GM21576 (cell line): ENCODE data around the gene NOTCH1.
A peak's percentile ranks its signal among the peaks of the same experiment; 100 is the strongest.

ENCODE experiments used
- ATAC-seq: cut with Tn5 transposase; IDR thresholded peaks from one replicate; pipeline ENCODE4 v1.9.1; 2021; ENCODE audit warnings: mild to moderate bottlenecking, moderate library complexity; ENCODE audit not compliant: unreplicated experiment

Gene NOTCH1

DNA sequence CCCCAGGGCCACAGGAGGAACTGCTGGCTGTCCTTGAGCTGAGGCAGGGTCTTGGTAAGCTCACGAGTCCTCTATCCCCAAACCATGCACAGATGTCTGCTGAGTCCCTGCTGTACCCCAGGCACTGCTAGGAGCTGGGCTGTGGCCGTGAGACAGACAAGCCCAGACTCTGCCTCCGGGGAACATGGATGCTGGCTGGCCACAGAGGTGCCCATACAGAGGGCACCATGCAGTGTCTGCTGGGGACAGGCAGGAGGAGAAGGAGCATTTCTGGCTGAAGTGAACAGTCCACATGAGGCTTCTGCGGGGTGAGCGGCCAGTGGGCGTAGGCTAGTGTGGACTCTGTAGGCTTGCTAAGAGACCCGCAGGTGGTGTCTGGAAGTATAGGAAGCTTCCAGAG is 58.2 kb downstream of the NOTCH1 start:
- ATAC-seq: no peak

DNA sequence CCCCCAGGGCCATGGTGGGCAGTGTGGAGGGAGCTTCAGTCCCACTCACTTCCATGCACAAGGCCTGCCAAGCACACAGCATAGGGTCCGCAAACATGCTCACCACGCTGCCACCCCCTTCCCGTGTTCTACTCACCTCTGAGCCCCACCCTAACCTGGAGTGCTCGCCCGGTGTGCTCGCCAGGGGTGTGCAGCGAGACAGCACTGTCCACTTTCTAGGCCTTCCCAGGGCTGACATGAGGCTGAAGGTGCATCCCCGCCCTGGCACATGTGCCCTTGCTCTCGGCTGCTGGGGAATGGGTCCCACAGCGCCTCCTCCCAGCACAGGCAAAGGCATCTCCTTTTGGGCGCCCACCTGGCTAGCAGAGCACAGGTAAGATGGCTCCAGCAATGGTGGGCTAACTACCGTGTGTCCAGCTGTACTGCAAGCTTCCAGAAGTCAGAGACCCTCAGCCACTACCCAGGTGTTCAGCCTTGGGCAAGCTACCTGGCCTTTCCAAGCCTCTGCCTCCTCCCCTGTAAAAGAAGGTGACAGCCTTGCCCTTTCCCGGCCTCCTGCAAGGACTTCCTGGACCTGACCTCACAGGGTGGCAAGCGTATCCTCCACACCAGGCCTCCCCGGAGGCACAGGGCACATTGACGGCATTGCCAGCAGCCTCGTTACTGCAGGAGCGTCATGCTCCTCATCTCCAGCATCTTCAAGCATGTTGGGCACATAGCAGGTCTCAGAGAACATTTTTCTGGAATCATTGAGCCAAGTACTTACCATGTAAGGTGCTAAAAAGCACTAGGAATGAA is 58.8 kb downstream of the NOTCH1 start:
- ATAC-seq: no peak

DNA sequence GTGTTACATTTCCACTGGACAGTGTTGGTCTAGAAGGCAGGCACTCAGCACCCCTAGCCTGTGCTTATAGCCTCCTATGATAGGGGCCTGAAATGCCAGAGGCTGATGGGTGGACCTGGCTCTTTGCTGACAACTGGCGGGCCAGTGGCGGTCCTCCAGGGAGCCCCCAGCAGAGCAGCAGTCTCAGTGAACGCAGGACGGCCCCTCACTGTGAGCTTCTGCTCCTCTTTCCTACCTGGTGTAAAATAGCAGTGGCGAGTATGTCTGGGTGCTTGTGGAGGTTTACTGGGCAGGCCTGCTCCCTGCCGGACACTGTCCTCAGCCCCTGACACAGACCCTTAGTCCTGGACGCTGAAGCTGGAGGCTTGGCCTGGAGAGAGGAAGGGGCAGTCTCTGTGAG is 59.7 kb downstream of the NOTCH1 start:
- ATAC-seq: no peak

DNA sequence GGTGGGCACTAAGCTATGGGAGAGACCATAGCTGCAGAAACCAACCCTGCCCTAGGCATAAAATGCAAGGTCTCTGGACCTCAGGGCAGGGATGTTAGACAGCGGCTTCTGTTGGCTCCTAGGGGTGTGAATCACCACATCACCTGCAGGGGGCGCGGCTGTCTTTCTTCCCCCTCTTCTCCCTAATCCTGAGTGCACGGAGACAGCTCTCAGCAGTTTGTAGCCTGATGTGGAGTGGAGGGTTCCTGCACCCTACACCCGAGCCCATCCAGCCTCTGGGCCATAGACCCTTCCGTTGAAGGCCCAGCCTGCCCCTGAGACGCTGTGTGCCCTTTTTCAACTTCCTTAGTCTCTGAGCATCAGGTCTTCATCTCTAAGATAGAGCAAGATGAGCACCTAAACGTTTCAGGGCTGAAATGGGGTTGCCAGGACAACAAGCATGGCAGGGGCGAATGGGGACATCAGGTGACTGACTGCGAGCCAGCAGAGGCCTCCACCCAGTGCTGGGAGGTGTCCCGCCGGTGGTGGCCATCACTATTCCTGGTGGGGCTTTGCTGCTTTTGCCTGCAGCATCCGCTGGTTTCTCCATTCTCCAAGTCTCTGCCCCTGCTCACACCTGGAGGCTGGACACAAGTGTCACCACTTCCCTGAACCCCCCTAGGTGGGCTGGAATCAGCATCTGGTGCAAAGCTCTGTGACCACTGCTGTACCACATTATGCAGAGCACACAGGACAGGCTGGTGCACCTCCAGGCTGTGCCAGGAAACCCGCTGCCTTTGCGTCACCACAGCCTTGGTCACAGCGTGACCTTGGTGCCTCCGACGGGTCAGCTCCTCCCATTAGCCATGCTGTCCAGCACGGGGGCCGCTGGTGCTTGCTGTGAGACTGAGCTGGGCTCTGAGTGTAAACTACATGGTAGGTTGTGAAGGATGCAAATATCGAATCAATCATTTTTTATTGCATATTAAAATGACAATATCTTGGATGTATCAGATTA is 60.5 kb downstream of the NOTCH1 start:
- no peak for ATAC-seq

DNA sequence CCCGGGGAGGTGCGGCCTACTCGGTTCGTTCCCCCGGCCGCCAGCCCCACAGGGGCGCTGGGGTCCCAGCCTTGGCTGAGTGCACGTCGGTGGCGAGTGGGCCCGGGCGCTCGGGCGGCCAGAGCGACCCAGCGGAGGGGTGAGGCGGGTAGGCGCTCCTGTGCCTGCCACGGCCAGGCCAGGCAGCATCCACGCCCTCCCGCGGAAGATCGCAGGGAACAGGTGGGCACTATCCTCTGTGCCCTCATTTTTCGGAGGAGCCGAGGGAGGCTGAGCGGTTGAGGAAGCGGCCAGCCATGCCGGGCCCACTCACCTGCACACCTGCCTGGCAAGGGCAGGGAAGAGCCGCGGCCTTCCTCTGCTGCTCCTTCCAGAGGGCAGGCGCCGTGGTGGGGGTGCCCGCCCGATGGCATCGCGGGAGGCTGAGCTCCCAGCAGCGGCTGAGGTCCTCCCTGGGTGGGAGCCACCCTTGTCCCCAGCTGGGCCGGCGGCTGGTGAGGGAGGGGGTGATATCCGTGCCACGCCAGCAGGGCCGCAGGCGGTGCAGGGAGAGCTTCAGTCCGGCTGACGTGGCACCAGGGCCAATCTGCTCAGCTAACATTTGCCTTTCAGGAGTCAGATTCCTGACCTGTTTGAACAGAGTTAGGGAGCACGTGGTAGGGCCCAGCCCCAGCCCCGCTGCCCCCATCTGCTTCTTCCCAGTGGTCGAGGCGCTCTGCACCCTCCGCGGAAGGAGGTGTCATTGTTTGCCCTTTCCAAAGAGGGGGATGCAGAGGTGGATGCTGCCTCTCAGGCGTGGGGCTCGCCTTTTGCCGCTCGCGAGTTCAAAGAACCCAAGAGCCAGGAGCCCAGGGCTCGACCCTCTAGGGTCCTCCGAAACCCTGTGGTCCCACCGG is 61.4 kb downstream of the NOTCH1 start:
- ATAC-seq: no peak

DNA sequence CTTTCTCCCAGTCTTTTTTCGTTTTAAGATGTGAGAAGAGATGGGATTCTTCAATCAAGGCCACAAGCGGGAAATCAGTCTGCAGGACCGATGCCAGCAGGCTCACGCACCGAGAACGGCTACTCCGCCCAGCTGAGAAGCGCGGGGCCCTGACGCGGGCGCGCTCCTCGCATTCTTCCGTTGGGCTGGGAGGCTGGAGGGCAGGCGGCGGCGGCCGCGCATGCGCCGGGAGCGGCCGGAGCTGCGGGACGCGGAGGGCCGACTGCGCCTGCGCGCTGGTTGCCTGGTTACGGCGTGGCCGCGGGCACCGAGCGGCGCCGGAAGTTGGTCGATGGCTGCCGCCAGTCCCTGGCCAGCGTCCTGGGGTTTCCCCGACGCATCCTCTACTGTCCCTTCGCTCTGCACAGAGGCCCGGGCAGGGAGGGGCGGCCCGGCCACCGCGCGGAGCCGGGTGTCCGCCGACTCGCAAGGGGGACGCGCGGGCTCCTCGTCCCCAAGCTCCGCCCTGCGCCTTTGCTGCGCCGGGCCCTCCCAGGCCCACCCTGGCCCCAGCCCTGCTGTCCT is 62.2 kb downstream of the NOTCH1 start:
- peak; percentile 57 for ATAC-seq

DNA sequence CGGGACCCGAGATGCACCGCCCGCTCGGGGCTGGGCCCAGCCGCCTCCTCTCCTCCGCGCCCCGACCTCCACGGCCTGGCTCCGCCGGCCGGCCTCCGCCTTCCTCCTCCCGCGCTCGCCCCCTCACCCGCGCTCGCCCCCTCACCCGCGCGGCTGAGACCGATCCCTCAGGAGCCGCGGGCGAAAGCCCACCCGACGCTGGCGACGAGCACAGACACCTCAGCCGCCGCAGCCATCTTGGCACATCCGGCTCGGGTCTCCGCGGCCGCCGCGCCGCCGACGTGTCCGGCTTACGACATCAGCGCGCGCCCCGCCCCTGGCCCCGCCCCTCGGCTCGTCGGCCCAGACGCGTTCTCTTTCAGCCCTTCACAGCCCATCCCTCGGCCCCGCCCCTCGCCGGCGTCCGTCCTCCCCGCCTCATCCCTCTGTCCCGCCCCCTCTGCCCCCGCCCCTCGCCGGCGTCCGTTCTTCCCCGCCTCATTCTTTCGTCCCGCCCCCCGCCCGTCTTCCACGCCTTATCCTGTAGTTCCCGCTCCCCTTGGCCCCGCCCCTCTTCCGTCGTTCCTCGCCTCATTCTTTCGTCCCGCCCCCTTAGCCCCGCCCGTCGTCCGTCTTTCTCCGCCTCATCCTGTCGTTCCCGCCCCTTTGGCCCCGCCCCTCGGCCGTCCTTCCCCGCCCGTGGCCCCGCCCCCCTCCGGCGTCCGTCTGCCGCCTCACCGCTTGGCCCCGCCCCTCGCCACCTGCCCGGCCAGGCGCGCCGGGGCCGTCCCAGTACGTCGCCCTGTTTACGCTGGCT is 62.9 kb downstream of the NOTCH1 start, which contains the start of gene SEC16A:
Gene SEC16A, minus strand, starts transcription at position 248 of the 796 bp plus-strand sequence. CDS start 5,425 bp downstream, outside the sequence.
- ATAC-seq: peak; percentile 47

DNA sequence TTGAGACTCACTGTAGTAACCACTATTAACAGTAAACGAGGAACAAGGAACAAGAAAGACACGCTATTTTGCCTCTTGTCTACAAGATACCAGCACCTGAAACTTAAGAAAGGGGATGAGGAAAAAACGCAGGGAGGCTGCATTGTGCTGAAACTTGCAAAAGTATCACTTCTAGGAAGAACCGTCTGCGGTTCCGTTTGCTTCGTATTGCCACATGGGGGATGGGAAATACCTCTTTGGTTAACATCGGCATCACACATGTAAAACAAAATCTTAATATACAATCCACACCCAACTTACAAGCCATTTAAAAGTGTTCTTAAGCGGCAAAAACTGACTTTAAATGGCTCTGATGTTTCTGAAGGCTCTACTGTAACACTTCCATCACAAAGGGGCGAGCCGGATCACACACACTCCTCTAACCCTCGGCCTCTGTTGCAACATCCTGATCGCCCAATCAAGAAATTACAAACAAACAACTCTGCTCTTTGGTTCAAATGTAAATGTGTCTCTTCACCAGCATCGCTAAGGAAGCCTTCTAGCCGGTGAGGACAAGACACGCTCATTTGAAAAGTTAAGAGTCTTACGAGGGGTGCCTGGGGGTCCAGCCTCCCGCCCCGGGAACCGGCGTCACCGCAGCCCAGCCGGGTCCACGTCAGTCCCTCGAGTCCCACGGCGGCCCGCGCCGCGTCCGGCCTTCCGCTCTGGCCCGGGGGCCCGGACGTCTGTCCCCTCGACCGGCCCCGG is 63.6 kb downstream of the NOTCH1 start:
- ATAC-seq: no peak

DNA sequence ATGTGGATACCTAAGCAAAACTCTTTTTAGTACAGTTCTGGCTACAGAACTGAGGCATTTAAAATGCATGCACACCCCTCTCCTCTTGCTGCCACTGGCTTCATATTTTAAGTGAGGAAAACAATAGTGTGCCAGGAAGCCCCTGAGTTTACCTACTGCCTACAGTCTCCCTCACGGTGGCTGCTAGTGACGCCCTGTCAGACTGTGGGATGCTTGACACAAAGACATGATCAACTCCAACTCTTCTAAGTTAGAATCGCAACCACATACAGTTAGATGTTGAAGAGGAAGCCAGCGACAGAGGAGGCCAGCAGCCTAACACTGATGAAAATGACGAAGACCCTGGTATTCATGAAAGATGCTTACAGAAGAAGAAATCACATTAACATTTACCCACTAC is 64.3 kb downstream of the NOTCH1 start:
- no peak for ATAC-seq

DNA sequence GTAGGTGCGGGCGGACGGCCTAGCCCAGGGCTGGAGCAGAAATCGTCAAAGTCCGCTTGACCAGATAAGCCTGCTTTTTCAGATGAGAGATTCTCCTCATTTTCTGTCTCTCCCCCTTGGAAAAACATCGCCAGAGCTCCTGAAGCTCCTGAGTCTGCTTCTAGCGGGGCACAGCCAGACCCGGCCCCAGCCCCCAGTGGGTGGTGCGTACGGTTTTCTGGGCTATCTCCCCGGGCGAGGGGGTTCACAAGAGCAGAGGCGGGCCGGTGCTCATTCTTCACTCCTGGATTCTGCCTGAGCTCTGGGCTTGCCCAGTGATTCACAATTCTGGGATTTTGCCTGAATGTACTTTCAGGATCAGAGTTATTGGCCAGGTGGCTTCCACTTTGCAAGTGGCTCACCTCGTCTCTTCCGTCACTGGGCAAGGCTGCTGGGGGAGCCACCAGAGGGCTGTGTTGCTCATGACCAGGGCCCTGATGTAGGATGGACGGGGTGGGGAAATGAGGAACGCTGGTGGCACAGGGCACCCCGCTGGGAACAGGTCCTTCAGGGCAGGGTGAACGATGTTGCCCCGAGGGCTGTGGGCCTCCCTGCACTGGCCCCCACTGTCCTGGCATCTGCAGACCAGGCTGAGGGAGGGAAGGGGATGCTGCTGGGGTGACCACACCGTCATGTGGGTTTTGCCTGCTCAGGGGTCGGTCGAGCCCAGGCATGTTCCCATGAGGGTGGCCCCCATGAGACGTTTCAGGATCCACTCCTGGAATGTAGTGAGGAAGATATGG is 69.3 kb downstream of the NOTCH1 start:
- no peak for ATAC-seq

DNA sequence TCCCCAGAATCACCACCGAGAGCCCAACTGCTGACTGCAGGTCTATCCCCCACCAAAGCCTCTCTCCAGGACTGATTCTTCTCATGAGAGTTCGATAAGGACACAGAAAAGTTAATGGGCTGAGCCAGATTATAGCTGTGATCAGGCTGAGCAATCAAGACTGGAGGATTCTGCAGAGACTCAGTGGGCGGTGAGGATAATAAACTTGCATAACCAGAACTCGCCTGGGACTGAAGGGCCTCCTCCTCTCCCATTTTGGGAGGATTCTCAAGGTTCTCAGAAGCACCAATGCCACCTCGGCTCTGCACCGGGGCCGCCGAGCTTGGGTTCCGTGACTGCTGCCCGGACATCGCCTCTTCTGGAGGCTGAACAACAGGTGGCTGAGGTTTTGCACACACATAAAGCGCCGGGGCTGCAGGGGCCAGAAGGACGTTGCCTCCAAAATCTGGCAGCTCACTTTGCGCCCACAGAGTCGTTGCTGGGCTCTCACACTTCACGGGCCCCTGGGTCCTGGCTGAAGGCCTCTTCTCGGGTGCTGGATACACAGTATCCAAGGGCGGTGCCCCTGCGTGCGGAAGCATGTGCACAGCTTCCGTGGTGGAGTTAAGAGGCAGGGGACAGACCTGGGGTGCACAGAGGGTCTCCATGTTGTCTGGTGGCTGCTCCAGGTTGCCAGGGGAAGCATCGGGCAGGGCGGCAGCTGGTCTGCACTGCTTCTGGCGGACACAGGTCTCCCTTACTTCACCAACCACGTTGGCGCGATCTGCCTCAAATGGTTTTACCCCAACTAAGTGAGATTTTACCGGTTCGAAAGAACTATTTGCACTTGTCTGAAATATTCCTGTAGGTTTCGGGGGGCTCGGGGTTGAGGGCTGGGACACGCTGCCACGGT is 70.6 kb downstream of the NOTCH1 start:
- ATAC-seq: no peak

DNA sequence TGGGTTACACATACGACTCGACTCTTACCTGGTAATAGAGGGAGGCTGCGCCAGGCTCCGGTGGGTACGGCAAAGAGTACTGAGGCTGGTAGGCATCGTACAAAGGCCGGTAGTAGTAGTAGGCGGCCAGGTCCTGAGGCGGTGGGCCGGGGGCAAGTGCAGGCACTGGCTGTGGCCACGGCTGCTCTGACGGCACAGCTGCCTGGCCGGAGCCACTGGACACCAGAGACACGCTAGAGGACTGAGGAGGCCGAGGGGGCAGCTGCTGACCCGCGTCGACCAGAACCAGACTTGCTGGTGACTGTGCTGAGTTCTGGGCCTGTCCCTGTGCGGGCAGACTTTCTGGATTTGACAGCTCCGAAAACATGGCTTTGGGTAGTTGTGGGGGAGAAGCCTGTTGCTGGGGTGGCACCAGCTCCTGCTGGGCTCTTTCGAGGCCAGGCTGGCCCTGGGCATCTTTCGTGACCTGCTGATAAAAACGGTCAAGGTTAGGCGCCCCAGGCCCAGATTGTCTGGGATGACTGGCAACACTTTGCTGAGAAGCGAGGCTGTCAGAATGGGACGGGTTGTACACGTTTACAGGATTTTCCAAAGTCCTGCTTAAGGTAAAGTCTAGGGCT is 71.7 kb downstream of the NOTCH1 start:
- no peak for ATAC-seq

DNA sequence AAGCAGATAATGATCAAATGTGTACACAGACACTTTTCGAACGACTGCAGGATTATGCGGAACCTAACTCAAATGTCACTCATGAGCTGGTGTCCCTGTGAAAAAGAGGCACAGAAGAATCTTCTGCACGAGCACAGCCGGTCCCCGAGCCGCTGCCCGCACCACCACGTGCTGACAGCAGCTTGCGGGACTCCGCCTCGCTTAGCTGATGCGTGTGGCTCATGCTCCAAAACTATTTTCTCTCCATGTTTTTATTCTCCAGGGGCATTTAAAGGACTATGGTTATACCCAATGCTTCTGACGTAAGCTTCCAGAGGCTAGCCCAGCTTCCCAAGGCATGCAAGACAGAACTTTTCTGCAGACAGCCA is 72.5 kb downstream of the NOTCH1 start:
- no peak for ATAC-seq

DNA sequence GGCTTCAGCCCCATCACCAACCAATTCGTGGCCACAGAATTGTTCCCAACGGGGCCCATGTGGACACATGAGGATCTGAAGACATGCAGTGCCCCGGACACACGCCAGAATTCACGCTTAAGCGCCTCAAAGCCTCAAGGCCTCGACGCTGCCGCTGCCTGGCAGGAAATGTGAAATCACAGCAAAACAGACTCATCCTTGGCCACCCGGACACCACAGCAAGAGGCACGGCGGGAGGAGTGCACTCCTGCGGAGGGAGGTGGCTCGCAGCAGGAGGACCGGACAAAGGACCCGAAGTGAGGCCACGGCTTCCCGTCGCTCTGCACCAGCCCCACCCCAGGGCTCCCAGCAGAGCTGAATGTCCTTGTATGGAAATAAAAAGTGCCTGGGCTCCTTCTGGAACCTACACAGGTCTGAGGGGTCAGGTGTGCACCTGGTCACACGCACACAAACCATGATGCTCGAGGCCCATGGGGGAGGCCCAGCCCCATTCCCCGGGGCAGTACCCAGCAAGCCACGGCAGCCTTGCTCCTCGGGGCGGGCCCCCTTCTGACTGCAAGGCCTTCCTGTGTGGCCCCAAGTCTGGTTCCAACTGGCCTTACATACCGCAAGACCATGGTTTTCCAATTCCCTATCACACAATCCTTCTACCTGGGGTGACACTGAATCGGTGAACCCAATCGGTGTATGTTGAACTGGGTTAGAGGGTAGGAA is 73.1 kb downstream of the NOTCH1 start:
- no peak for ATAC-seq

DNA sequence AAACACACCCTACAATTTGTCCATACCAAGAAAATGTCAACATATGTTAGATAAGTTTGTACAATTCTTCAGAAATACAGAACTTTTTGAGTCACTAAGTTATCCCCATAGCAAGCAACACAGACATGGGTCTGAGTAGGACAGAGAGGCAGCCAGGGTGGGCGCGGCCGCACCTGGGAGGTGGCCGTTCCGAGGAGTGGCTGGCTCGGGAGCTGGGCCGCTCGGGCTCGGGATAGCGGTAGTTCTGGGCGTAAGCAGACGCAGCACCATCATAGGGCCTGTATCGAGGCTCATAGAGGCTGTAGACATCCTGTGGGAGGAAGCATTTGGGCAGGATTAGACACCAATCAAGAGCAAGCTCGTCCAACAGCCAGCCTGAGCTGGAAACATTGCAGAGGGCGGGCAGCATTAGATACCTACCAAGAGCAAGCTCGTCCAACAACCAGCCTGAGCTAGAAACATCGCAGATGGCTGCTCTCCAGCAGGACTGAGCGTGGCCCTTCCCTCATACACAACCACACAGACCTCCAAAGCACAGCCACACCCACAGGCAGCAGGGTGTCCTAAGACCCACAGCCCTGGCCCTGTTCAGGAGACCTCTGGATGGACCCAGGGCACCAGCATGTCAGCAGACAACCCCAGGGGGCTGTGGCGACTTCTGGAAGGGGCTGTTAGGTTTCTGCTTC is 73.9 kb downstream of the NOTCH1 start:
- no peak for ATAC-seq
